Mammary epithelial cell (primary cell): ENCODE measurements around the gene DOCK2.

Experiments used
- CTCF ChIP-seq, 2 donors: IDR thresholded peaks in 1 of 2; conservative IDR thresholded peaks in 1 of 2; 2 replicates each; pipeline ENCODE4 v1.5.1; 2011 to 2012; ENCODE audit warnings: inconsistent platforms in 2 of 2, low read length in 2 of 2, mild to moderate bottlenecking in 2 of 2, control low read depth in 1 of 2, low read depth in 1 of 2; ENCODE audit not compliant: insufficient read depth in 1 of 2; ENCODE audit errors: extremely low read depth in 1 of 2
- EZH2 ChIP-seq: IDR thresholded peaks from 2 replicates; pipeline ENCODE4 v1.6.1; 2012; ENCODE audit warnings: low read length, inconsistent platforms, borderline replicate concordance

- TF ChIP-seq CTCF (conservative IDR thresholded peaks at IDR 0.05 in 1 of 2, IDR thresholded peaks at IDR 0.05 in 1 of 2; ENCODE audit: extremely low read depth in 1 of 2, insufficient read depth in 1 of 2, low read depth in 1 of 2, low read length in 2 of 2): no peak
- no peak for TF ChIP-seq EZH2
Measured at GRCh38 chr5:169635936-169636335, 1.1 kb upstream of the DOCK2 start.
